Ramos (cell line): ENCODE measurements around the gene C6orf47.

Source experiments
- in situ Hi-C: fragments of 300-500 bp; cut with MboI; formaldehyde crosslinking; loops from one replicate; pipeline ENCODE4 v1.14.3; 2022; ENCODE audit warnings: low sequenced_read_pairs; ENCODE audit not compliant: unreplicated experiment

C6orf47 gene

DNA sequence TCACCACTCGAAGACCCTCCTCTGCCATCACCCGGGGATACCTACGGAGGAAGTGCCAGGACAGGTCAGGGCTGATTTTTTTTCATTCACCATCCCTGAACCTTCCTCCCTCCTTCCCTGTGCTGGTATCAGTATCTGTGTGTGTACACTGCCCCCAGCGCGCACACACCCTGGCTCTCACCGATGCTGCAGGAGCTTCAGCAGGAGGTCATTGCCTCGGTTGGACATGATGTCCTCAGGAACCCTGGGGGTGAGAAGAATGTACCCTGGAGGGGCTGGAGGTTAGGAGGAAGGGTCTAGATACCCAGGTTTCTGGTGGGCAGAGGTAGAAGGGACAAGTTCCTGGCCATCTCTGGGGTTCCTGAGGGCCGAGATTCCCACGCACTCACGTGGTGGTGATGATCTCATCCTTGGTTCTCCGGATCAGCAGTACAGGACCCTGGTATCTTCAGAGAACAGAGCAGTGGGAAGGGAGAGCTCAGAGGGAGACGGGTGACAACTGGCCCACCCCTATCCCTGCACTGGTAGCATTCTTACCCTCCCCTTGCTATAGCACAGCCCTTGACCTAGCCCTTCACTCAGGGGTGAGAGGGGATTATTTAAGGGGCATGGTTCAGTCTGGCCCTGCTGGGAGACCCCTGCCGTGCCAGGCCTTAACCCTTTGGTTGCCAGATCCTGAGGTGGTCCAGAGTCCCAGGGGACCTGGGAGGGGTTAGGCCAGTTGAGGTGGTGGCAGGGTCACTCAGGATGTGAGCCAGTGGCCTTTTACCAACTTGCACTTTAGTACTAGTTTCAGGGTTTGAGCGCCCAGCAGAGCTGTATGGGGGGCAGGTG, 27.5 kb upstream of the C6orf47 start:
- in situ Hi-C loops, result no loop called here

DNA sequence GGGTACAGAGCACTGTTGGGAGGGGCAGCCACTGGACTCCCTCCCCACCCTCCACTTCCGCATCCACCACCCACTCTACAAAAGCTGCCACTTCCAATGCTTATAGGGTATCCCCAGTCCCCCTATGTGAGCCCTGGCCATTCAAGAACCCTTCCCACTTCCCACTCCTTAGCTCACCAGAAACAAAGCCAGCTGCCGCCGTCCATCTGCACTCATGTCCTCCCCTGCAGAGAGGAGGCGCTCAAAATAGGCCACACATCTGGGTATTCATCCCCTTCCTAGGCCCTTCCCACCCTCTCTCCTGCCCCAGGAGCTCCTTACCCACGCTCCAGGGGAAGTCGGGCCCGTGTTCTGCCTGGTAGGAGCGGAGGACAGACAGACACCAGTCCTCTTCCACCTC, 26.7 kb upstream of the C6orf47 start:
- in situ Hi-C loops, result no loop called here

DNA sequence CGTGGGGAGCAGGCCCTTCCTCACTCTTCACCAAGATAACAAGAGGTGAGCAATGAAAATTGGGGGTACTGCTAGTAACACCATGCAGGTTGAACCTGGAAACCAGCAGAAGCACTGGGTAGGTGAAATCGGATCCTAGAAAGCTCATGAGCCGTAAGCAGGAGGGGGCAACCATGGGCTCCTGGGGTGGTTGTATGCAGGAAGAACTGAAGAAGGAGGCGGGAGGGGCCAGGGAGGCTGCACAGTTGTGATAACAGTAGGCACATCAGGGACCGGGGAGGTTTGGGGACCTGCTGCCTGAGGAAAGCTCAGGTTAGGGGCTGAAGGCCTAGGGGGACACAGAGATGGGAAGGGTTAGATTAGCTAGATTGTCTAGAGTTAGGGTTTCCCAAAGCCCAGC, 25.9 kb upstream of the C6orf47 start:
- in situ Hi-C loops, result no loop called here

DNA sequence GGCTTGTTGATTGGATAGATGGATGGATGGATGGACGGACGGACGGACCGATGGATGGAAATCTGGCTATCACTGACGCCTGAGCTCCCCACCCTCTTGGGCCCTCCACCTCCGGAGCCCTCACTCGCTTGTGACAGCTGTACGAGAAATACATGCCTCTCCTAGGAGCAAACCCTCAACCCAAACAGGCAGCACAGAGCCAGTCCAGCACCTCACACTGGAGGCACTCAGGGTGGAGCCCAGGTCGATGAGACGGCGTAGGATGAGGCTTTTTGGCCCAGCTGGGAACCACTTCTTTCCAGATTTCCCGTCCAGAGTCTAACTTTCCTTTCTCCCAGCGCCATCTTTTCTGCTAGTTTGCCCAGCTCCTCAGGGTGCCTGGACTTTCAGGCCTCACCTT, 23.0 kb upstream of the C6orf47 start:
- in situ Hi-C loops, result no loop called here

DNA sequence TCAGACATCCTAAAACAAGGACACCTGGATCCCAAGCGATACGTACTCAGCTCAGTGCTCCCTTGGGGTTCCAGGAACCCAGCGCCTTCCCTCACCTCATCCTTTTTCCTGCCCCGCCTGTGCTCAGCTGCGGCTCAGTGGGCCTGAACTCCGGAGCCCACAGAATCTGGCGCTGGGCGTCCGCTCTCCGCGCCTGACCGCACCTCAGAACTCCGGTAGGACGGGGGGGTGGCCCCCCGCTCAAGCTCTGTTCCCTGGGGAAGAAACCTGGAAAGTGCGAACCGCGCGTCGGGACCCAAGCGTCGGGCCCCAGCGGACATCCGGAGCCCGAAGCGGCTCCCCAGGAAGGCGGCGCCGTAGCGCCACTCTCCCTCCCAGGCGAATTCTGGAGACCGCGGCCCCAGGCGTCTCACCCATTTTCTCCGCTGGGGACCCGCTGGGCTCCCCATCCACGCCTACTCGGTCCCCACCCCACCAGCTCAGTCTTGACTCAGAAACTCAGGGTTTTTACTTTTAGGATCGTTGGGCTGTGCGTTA, 20.6 kb upstream of the C6orf47 start:
- in situ Hi-C loops, result no loop called here

DNA sequence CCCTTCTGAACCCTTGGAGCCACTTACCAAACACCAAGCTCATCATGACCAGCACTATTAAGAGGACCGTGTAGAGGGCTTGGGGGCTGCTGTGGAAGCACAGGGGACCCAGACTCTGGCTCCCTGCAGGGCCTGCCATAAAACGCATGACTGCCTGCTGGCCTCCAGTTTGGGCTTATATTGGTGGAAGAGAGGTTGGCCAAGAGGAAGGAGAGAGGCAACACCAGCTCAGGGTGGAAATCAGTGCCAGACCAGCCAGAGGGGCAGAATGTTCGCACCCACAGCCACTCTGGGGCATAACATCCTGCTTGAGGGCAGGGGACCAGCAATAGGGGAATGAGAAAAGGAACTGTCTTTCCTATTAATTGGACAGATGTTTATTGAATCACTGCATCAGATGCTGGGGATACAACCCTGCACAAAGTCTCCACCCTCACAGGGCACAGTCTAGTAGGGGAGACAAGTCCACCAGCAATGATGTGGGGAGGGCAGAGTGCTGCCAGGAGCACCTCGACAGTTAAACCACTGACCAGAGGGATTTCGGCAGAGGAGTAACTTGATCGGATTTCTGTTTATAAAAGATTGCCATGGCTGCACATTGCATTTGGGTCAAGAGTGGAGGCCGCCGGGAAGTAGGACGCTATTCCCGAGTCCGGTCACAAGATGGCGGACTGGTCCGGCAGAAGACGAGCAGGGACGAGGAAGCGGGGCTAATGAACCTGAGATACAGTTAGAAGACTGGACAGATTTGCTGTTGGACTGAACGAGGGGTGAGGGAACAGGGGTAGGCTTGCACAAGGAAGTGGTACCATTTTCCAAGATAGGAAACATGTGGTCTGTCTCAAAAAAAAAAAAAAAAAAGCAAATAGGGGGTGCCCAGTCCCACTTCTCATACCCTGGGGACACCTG, 19.9 kb upstream of the C6orf47 start, which contains the start of gene LY6G5C:
Gene LY6G5C, minus strand, starts transcription at position 842 of the 909 bp plus-strand sequence. Its CDS starts 694 bp downstream, at position 148.
- in situ Hi-C loops, result no loop called here

DNA sequence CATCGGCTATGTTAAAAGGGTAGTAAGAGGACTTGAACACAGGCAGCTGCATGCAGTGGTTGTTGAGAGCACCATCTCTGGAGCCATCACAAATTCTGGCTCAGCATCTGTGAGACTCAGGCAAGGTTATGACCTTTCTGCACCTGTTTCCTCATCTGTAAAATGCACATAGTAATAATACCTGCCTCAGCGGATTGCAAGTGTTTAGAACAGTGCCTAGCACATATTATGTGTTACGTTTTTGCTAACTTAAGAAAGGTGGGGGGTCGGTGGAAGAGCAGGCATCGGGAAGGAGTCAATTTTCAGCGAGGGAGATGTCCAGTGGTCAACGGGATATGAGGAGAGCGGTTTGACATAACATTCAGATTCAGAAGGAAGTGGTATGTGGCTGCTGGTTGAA, 17.4 kb upstream of the C6orf47 start:
- in situ Hi-C loops, result no loop called here

DNA sequence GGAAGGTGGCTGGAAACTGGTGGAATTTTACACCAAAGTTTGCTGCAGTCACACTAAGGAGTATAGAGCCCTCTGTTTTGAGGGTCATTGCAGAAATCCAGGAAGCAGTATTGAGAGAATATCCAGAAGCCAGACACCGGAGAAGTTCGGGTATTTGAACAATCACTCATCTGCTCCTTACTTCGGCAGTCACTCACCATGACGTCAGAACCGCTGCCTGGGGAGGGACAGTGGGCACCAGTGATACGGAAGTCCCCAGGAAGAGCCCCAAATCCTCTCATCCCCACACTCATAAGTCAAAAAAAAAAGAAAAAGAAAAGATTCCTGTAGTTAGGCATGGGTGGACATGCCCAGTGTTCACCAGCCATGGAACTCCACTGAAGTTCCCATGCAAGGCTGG, 16.3 kb upstream of the C6orf47 start:
- in situ Hi-C loops, result no loop called here

DNA sequence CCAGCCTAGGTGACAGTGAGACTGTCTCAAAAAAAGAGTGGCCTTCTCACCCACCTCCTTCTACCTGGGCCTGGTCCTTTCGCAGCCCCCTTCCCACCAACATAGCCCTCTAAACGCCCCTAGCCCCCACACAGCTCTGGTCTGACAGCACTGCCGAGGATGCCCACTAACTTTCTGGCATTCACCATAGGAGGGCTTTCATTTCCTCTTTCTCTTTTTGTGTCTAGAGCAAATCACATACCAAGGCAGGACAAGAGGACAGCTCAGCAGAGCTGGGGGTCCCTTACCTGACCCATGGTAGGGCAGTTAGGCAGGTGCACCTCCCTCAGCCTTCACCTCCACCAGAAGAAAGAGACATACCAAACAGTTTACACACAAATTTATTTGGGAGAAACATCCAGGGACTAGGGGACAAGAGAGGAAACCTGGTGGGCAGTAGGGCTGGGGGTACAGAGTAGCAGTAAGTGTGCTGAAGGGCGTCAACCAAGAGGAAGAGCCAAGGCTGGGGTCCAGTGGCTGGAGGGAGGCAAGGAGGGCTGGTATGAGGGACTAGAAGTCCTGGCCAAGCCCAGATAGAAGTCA, 15.8 kb upstream of the C6orf47 start:
- in situ Hi-C loops, result no loop called here

DNA sequence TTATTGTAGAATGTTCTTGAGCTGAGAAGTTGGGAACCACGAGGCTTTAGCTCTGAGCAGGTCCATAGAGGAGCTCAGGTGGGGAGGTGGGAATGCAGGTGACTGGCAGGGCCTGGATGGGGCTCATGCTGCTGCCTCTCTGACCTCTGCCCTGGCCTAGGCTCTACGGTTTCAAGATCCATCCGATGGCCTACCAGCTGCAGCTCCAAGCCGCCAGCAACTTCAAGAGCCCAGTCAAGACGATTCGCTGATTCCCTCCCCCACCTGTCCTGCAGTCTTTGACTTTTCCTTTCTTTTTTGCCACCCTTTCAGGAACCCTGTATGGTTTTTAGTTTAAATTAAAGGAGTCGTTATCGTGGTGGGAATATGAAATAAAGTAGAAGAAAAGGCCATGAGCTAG, 9.1 kb upstream of the C6orf47 start, which contains the start of gene LY6G5B:
Gene LY6G5B, plus strand, starts transcription at position 301 of the 400 bp plus-strand sequence. CDS start 975 bp downstream, outside the sequence.
- in situ Hi-C loops, result no loop called here

DNA sequence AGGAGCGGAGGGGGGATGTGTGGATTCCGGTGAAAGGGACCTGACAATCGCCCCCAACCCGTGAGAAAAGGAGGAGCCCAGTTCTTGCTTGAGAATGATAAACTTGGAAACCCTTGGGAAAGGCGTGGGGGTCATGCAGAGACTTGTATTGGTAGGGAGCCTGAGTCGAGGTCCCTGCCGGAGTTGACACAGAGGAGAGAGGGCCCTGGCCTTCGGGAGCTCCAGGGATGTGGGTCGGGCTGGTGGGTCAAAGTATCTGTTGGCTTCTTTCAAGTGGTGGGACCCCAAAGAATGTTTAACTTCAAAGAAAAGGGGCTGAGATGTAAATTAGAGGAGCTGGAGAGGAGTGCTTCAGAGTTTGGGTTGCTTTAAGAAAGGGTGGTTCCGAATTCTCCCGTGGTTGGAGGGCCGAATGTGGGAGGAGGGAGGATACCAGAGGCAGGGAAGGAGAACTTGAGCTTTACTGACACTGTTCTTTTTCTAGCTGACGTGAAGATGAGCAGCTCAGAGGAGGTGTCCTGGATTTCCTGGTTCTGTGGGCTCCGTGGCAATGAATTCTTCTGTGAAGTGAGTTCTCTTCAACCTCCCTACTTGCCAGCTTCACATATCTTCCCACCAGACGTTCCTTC, 5.9 kb upstream of the C6orf47 start:
- in situ Hi-C loops, result no loop called here

DNA sequence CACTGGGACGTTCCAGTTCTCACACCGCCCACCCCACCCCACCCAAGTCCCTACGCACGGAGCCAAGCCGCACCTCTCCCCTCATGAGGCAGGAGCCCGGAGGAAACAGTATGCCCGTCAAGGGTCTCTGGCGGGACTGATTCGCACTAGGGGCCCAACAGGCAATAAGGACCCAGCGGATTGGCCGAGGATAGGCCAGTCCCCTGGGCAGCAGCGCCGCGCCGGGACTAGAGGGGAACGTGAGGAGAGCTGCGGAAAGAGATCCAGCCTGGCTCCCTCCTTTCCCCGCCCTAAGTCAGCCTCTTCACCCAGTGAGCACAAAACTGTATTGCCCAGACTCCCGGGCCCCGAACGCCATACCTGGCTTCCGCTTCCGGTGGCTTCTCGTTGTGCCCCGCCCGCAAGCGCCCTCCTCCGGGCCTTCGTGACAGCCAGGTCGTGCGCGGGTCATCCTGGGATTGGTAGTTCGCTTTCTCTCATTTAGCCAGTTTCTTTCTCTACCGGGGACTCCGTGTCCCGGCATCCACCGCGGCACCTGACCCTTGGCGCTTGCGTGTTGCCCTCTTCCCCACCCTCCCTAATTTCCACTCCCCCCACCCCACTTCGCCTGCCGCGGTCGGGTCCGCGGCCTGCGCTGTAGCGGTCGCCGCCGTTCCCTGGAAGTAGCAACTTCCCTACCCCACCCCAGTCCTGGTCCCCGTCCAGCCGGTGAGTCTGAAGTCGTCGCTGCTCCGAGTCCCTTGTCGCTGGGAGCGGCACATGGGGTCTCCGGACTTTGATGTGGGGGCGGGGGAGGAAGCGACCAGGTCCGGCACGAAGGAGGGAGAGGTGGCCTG, 5.1 kb upstream of the C6orf47 start, which contains the start of gene CSNK2B:
Gene CSNK2B, plus strand, starts transcription at position 580 of the 836 bp plus-strand sequence. CDS start 752 bp downstream, outside the sequence.
- in situ Hi-C loops, result no loop called here

DNA sequence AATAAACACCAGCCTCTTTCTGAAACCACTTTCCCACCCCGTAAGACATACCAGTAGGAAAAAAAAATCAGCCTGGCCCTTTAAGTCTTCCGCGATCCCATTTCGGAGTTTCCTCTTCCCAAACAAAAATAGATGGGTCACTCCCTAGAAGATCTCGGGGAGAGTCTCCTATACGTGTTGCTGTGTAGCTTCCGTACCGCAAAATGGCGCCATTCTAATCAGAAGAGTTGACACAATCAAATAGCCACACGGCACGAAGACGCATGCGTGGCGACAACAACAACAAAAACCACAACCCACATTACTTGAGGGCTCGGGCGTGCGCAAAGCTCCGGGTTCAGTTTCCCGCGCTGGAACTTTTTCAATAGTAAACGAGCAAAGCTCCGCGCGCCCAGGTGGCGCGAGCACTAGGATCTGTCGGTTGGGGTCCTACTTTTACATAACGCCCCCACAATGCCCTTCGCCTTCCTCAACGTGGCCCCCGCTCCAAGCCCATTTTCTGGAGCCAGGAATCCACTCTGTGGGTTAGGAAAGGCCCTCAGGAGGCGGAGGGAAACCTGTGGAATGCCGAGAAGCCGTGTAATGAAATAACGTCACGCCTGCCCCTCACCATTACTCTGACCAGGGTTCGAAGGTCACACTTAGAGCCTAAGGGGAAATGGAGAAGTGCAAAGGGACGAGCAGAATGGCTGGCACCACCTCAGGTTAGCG, 4.4 kb upstream of the C6orf47 start, which contains the start of gene GPANK1:
Gene GPANK1, minus strand, starts transcription at position 208 of the 711 bp plus-strand sequence. CDS start 519 bp downstream, outside the sequence.
- in situ Hi-C loops, result no loop called here

DNA sequence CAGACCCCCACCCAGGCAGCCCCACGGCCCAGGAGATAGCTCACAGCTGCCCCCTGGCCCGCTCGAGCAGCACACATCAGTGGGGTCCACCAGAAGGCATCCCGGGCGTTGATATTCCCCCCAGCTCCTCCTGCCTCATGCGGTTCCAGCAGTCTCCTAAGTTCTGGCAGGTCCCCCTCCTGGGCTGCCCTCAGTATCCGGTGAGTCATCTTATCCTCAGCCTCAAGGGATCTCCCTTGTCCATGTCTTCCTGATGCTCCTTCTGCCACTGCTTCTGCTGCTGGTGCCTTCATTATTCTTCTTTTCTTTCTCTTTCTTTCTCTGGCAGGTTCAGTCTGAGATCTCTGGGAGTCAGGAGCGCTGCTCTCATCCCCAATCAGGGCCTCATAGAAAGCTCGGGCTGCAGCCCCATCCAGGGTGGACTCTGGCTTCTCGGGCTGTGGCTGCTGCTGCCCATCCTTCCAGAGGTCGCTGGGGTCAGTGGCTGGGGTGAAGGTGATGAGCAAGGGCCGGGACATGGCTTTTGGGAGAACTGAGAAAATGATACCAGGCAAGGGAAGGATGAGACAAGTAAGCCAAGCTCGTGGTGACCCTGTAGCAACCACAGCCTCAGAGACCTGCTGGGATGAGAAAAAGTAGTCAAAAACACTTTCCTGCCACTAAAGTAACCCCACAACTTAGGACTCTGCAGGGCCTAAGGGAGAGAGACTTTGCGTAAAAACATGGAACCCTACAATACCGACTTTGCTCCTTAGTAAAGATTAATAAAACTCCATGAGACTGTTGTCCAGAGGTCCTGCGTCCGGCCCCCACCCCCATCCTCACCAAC, 3.6 kb upstream of the C6orf47 start:
- in situ Hi-C loops, result no loop called here

DNA sequence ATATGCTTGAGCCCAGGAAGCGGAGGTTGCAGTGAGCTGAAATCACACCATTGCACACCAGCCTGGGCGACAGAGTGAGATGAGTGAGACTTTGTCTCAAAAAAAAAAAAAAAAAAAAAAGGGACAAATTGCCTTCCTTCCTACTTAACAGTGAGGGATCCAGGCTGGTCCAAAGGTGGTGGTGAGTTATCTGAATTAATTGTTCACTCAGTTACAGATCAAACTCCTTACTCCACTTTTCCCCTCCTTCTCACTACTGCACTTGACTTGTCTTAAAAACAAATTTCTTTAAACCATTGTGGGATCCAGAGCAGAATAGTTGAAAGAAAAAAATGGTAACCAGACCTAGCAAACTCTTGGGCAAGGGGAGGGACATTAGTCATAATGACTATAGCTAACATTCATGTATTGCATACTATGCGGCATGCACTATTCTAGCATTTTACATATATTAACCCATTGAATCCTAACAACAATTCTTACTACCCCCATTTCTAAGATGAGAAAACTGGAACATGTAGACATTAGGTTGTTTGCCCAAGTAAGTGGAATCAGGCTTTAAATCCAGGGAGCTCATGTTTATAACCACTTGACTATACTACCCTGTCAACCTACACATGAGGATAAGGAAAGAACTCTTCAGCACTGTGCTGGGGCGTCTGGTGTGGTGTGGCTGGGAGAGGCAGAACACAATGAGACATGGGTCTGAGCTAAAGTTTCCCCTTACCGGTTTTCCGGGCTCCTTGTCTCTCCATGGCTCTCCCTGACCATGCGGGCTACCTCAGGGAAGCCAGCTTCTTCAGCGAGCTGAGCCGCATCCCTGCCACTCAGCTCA, 2.8 kb upstream of the C6orf47 start:
- in situ Hi-C loops, result no loop called here

DNA sequence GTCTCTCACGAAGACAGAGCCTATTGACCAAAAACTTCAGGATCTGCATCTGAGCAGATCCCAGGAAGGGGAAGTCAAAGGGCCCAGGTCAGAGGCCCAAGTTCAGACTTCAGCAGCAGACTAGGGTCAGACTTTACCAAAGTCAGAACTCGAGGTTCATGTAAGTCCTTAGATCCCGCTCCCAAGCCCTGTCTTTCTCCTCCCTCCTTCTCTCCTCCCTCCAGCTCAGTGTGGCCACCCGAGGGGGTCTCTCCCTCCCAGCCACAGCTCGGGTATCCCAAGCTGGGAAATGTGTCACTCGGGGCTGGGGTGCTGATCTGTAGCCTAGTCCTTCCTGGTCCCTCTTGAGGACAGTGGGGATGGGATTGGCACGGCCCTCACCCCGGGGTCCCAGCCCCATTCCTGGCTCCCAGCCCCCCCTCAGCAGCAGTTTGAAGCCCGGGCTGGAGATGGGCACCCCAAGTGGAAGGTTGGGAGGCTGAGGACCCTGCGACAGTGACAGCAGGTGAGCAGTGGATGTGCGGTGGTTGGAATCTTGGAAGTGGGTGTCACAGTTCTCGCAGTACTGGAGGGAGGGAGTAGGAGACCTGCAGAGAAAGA, 1.6 kb upstream of the C6orf47 start:
- in situ Hi-C loops, result no loop called here
